Tibial nerve (tissue), 4 donors: Measurements from ENCODE around the gene ABHD15. TPM values are rescaled to one million over a fixed set of nuclear protein-coding genes. Genes with fewer than 3 reads are reported as not detected.

Source experiments
- DNase-seq, 2 donors: peaks; one replicate each; pipeline ENCODE4 v3.0.0-alpha.2; 2019; ENCODE audit warnings: low spot score in 2 of 2
- H3K27ac ChIP-seq, 4 donors: fragments of 200-600 bp; sonication (generic) in 3 of 4; one replicate each; pipeline ENCODE4 v1.5.1; 2017 to 2019; ENCODE audit warnings: mild to moderate bottlenecking in 1 of 4
- H3K27me3 ChIP-seq, 2 donors: fragments of 200-600 bp; sonication (generic) in 1 of 2; one replicate each; pipeline versions ENCODE4 v1.5.1 to v1.6.0; 2017 to 2019
- H3K36me3 ChIP-seq, 3 donors: fragments of 200-600 bp; sonication (generic); one replicate each; pipeline ENCODE4 v1.5.1; 2018 to 2019
- H3K4me1 ChIP-seq, 4 donors: fragments of 200-600 bp; sonication (generic) in 3 of 4; one replicate each; pipeline ENCODE4 v1.5.1; 2017 to 2019
- H3K4me3 ChIP-seq, 4 donors: fragments of 200-600 bp; sonication (generic) in 3 of 4; one replicate each; pipeline ENCODE4 v1.5.1; 2017 to 2019; ENCODE audit warnings: mild to moderate bottlenecking in 1 of 4, moderate library complexity in 1 of 4
- H3K9me3 ChIP-seq, 4 donors: fragments of 200-600 bp; sonication (generic) in 3 of 4; one replicate each; pipeline ENCODE4 v1.5.1; 2017 to 2019
- CTCF ChIP-seq, 5 experiments: fragments of 200-600 bp in 3 of 5; fragments of 450-650 bp in 2 of 5; sonication (generic) in 3 of 5; IDR thresholded peaks; one replicate each; pipeline ENCODE4 v1.5.1; 2016 to 2019; ENCODE audit warnings: antibody characterized with exemption in 5 of 5, mild to moderate bottlenecking in 3 of 5, moderate library complexity in 2 of 5
- EP300 ChIP-seq, 2 donors: sonication (generic); formaldehyde crosslinking; IDR thresholded peaks; one replicate each; pipeline ENCODE4 v1.6.1; 2017; ENCODE audit warnings: antibody characterized with exemption in 2 of 2, mild to moderate bottlenecking in 1 of 2
- POLR2A ChIP-seq, 2 donors: fragments of 450-650 bp; IDR thresholded peaks; one replicate each; pipeline ENCODE4 v1.6.1; 2017; ENCODE audit warnings: antibody characterized with exemption in 2 of 2, mild to moderate bottlenecking in 2 of 2, moderate library complexity in 2 of 2
- WGBS, 2 donors: methylation state at CpG; one replicate each; pipeline ENCODE4 v1.1.5; 2018; 5-methylcytosine and 5-hydroxymethylcytosine counted together
- total RNA-seq, 4 donors: library from RNA; depleted of rRNA; stranded (reverse); fragments of >200 nt; gene quantifications; one replicate each; pipeline ENCODE4 v1.1.0, GENCODE V29; 2016

The ABHD15 gene
- total RNA-seq, 4 donors from 2014 or later, result 25.7 to 32.7 (median 30.3) TPM

GRCh38 chr17:29557085-29557738 is 9.6 kb downstream of the ABHD15 start:
- Histone ChIP-seq H3K9me3 (no peaks in the 10 kb centered on the region), H3K4me3 (no peak overlapping the region), H3K27ac (no peak overlapping the region), H3K27me3 (no peaks in the 10 kb centered on the region), H3K4me1 (peaks cover 0 to 10% (median 4%) of the 10 kb centered on the region in 4 donors), H3K36me3 (peaks cover 2 to 33% (median 4%) of the 10 kb centered on the region in 3 donors)
- DNase-seq, result no peak
- 86 to 94% methylated on average over 1 of the region's 1 CpG for WGBS, 2 donors
- no peak for TF ChIP-seq EP300 (IDR thresholded peaks at IDR 0.05)
- no peak for TF ChIP-seq POLR2A (IDR thresholded peaks at IDR 0.05)
- TF ChIP-seq CTCF (IDR thresholded peaks at IDR 0.05), result no peak

GRCh38 chr17:29555840-29556239 is 11.0 kb downstream of the ABHD15 start:
- Histone ChIP-seq H3K27me3 (no peaks in the 10 kb centered on the region), H3K9me3 (no peaks in the 10 kb centered on the region), H3K4me1 (peaks cover 0 to 7% (median 0%) of the 10 kb centered on the region in 4 donors), H3K27ac (no peak overlapping the region), H3K36me3 (peaks cover 0 to 19% (median 0%) of the 10 kb centered on the region in 3 donors), H3K4me3 (no peak overlapping the region)
- no peak for DNase-seq
- WGBS, 2 donors, result 48 to 57% methylated on average over 3 of the region's 3 CpGs
- TF ChIP-seq CTCF (IDR thresholded peaks at IDR 0.05), result no peak
- no peak for TF ChIP-seq EP300 (IDR thresholded peaks at IDR 0.05)
- no peak for TF ChIP-seq POLR2A (IDR thresholded peaks at IDR 0.05)

- no peak for DNase-seq
- Histone ChIP-seq H3K9me3 (no peaks in the 10 kb centered on the region), H3K4me1 (peaks cover 0 to 10% (median 0%) of the 10 kb centered on the region in 4 donors), H3K27me3 (no peaks in the 10 kb centered on the region), H3K27ac (no peak overlapping the region), H3K4me3 (no peak overlapping the region), H3K36me3 (peaks cover 0 to 8% (median 0%) of the 10 kb centered on the region in 3 donors)
- WGBS, 2 donors, result 23 to 26% methylated on average over 5 of the region's 5 CpGs
- TF ChIP-seq POLR2A (IDR thresholded peaks at IDR 0.05) (no peak), CTCF (IDR thresholded peaks at IDR 0.05) (no peak), EP300 (IDR thresholded peaks at IDR 0.05) (no peak)
Measured at GRCh38 chr17:29549177-29549923, 17.5 kb downstream of the ABHD15 start.

- Histone ChIP-seq H3K4me3 (no peak overlapping the region), H3K27ac (no peak overlapping the region), H3K9me3 (no peaks in the 10 kb centered on the region), H3K36me3 (peaks cover 0 to 34% (median 12%) of the 10 kb centered on the region in 3 donors), H3K27me3 (no peaks in the 10 kb centered on the region), H3K4me1 (peaks cover 0 to 10% (median 0%) of the 10 kb centered on the region in 4 donors)
- no peak for TF ChIP-seq EP300 (IDR thresholded peaks at IDR 0.05)
- no peak for TF ChIP-seq CTCF (IDR thresholded peaks at IDR 0.05)
- TF ChIP-seq POLR2A (IDR thresholded peaks at IDR 0.05), result no peak
- no peak for DNase-seq
- WGBS, 2 donors, result 93 to 94% methylated on average over 1 of the region's 1 CpG
Measured at GRCh38 chr17:29546830-29547229, 20.0 kb downstream of the ABHD15 start.

- TF ChIP-seq EP300 (IDR thresholded peaks at IDR 0.05), result no peak
- no peak for TF ChIP-seq POLR2A (IDR thresholded peaks at IDR 0.05)
- TF ChIP-seq CTCF (IDR thresholded peaks at IDR 0.05), result no peak
- Histone ChIP-seq H3K4me3 (no peak overlapping the region), H3K36me3 (peaks cover 0 to 41% (median 12%) of the 10 kb centered on the region in 3 donors), H3K4me1 (peaks cover 0 to 10% (median 0%) of the 10 kb centered on the region in 4 donors), H3K27ac (no peak overlapping the region), H3K9me3 (no peaks in the 10 kb centered on the region), H3K27me3 (no peaks in the 10 kb centered on the region)
- WGBS, 2 donors, result 91 to 100% methylated on average over 1 of the region's 1 CpG
- DNase-seq, result no peak
Measured at GRCh38 chr17:29546085-29546484, 20.8 kb downstream of the ABHD15 start.
